Osteoblast (primary cell): ENCODE results near the gene NOC2L. TPM values are rescaled to one million over a fixed set of nuclear protein-coding genes. Genes with fewer than 3 reads are reported as not detected.

ENCODE experiments used
- DNase-seq: peaks from one replicate; pipeline ENCODE4 v3.0.0; 2011; ENCODE audit warnings: low spot score, mixed read lengths; ENCODE audit not compliant: insufficient read length; ENCODE audit errors: missing footprints
- H2AFZ ChIP-seq: 2 replicates; pipeline ENCODE4 v1.6.0; 2011; ENCODE audit warnings: mild to moderate bottlenecking, low read length
- H3K27ac ChIP-seq: 2 replicates; pipeline ENCODE4 v1.5.1; 2011; ENCODE audit warnings: mild to moderate bottlenecking, low read depth, low read length, moderate library complexity
- H3K27me3 ChIP-seq: 2 replicates; pipeline ENCODE4 v1.6.0; 2012; ENCODE audit warnings: mild to moderate bottlenecking, control low read depth, inconsistent platforms, low read length, moderate library complexity; ENCODE audit not compliant: insufficient read depth
- H3K36me3 ChIP-seq: 2 replicates; pipeline ENCODE4 v1.5.1; 2011; ENCODE audit warnings: mild to moderate bottlenecking, low read length, control low read depth, moderate library complexity; ENCODE audit not compliant: insufficient read depth
- H3K4me1 ChIP-seq: 2 replicates; pipeline ENCODE4 v1.5.1; 2011; ENCODE audit warnings: mild to moderate bottlenecking, low read length, control low read depth, moderate library complexity; ENCODE audit not compliant: insufficient read depth
- H3K4me2 ChIP-seq: 2 replicates; pipeline ENCODE4 v1.6.0; 2011; ENCODE audit warnings: mild to moderate bottlenecking, low read length; ENCODE audit not compliant: insufficient read depth
- H3K4me3 ChIP-seq: fragments of 200-600 bp; sonication (generic); 3 replicates; pipeline ENCODE4 v1.5.1; 2012; ENCODE audit warnings: mild to moderate bottlenecking, low read length, inconsistent platforms; ENCODE audit not compliant: insufficient read depth
- H3K79me2 ChIP-seq: 2 replicates; pipeline ENCODE4 v1.6.0; 2012; ENCODE audit warnings: mild to moderate bottlenecking, low read length, control low read depth, inconsistent platforms; ENCODE audit not compliant: insufficient read depth
- H3K9me3 ChIP-seq: 2 replicates; pipeline ENCODE4 v1.5.1; 2011; ENCODE audit warnings: low read depth, low read length, control low read depth
- H4K20me1 ChIP-seq: 2 replicates; pipeline ENCODE4 v1.6.0; 2012; ENCODE audit warnings: mild to moderate bottlenecking, low read length, control low read depth; ENCODE audit not compliant: insufficient read depth
- CTCF ChIP-seq: IDR thresholded peaks from 2 replicates; pipeline ENCODE4 v1.5.1; 2011; ENCODE audit warnings: mild to moderate bottlenecking, low read depth, low read length, moderate library complexity; ENCODE audit errors: extremely low read depth
- total RNA-seq: library from RNA; depleted of rRNA; stranded (reverse); fragments of >200 nt; gene quantifications from 2 replicates; pipeline ENCODE4 v1.2.3, GENCODE V29; 2012

The NOC2L gene
- total RNA-seq, 1 donor = 47.8 TPM

DNA sequence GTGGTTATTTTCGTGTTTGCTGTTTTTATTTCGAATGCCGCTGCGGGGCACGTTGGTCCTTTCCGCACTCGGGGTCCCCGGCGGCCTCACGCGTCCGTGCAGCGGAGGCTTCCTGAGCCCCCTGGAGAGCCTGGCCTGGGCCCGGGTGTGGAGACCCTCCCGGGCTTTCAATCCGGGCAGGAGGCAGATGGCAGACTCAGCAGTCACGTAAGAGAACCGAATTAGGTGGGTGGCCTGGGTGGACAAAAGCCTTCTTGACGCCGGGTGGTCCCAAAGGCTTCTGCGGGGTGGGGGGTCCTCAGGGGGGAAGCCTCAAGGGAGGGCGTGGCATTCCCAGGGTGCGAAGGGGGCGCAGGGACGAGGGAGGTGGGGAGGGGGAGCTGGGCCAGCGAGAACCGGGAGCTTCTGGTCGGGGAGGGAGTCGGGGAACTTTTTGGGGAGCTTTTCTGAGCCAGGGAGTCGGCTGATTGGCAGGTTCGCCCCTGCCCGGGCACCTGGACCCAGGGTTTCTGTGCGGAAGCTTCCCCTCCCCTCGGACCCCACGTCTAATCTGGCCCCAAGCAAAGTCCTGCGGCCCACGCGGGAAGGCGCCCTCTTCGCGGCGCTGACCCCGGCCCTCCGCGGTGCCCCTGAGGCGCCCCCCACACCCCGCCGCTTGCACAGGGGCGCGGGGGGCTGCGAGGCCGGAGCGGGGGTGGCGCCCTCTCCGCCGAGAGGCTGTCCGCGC is 42.2 kb upstream of the NOC2L start:
- peaks cover 50% of the 10 kb centered on the region for H3K27me3 ChIP-seq
- H3K4me1 ChIP-seq = peaks cover 4% of the 10 kb centered on the region
- H2AFZ ChIP-seq = peak overlapping the region; percentile 35
- H3K79me2 ChIP-seq = no peaks in the 10 kb centered on the region
- peaks cover 3% of the 10 kb centered on the region for H4K20me1 ChIP-seq
- H3K27ac ChIP-seq = no peak overlapping the region
- H3K4me3 ChIP-seq = peak overlapping the region; percentile 60
- peak; percentile 90 for DNase-seq
- no peaks in the 10 kb centered on the region for H3K9me3 ChIP-seq
- H3K36me3 ChIP-seq = no peaks in the 10 kb centered on the region
- TF ChIP-seq CTCF = no peak
- peak overlapping the region; percentile 59 for H3K4me2 ChIP-seq

DNA sequence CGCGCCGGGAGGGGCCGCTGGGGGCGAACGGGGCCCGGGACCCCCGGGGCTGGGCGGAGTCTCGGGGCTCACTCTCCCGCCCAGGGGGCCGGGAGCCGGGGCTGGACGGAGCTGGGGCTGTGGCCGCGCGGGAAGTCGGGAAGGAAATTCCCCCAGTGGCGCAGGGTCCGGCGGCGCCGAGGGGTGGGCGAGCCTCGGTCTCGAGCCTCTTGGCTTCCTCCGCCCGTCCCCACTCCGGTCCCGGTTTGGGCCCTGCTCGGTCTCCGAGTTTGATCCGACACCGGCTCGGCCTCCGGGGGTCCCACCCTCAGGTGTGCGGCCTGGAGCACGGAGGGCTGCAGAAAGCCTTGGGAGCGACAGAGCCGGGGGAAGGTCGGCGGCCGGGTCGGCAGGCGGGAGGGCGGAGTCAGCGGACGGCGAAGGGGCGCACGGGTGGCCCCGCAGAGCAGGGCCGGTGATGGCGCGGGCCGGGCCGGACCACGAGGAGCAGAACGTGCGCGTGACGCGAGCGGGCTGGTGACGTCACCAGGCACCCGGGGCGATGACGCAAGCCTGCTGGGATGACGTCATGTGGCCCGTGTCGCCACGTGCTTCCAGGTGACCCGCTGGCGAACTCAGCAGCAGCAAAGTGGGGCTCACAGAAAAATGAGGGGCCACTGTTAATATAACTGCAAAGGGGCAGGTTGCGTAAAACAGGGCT is 41.5 kb upstream of the NOC2L start:
- Histone ChIP-seq H2AFZ (peak overlapping the region; percentile 22), H3K79me2 (no peaks in the 10 kb centered on the region)

GRCh38 chr1:999725-1000356 is 40.8 kb upstream of the NOC2L start, which contains the start of gene HES4:
TSS of gene HES4 (minus strand) at chr1:1000097. CDS start at chr1:999973, 124 bp downstream.
- Histone ChIP-seq H3K27me3 (peaks cover 50% of the 10 kb centered on the region), H3K36me3 (no peaks in the 10 kb centered on the region), H3K4me1 (peaks cover 4% of the 10 kb centered on the region), H2AFZ (peak within 1 kb of the TSS; percentile 22), H3K79me2 (no peaks in the 10 kb centered on the region), H3K27ac (peak within 1 kb of the TSS; percentile 41), H4K20me1 (no peaks in the 10 kb centered on the region), H3K4me3 (peak within 1 kb of the TSS; percentile 60), H3K4me2 (peak within 1 kb of the TSS; percentile 59), H3K9me3 (no peaks in the 10 kb centered on the region)
- peak; percentile 99 for DNase-seq
- TF ChIP-seq CTCF = no peak

More for the DNA sequence above, 41.5 kb upstream of the NOC2L start:
- no peak for TF ChIP-seq CTCF
- peak; percentile 99 for DNase-seq
- Histone ChIP-seq H3K36me3 (no peaks in the 10 kb centered on the region), H4K20me1 (peaks cover 3% of the 10 kb centered on the region), H3K4me3 (peak overlapping the region; percentile 60), H3K4me2 (peak overlapping the region; percentile 59), H3K4me1 (peaks cover 4% of the 10 kb centered on the region), H3K27me3 (peaks cover 50% of the 10 kb centered on the region), H3K9me3 (no peaks in the 10 kb centered on the region), H3K27ac (peak overlapping the region; percentile 41)
